ENCODE results near the gene MAZ. TPM values are rescaled to one million over a fixed set of nuclear protein-coding genes. Genes with fewer than 3 reads are reported as not detected.
"Not testable (repeated sequence)": the region's sequence is repeated elsewhere in the genome, so short reads cannot be mapped to it uniquely, and the experiment has no call there.

The MAZ gene
- total and polyA plus RNA-seq, 2 donors (not counting 3 experiments of a cell fraction or from before 2014, with no cell fraction given), result 165 to 311 TPM

GRCh38 chr16:29831490-29831889 lies 25.2 kb downstream of the MAZ start:
- H3K27ac ChIP-seq (ENCODE audit: insufficient read depth, low read depth, low read length), result no peak overlapping the region
- no peaks in the 10 kb centered on the region for H4K20me1 ChIP-seq (replicated peaks; ENCODE audit: control insufficient read depth, extremely low read depth, insufficient read depth, low read length)
- no peak overlapping the region for H3K4me2 ChIP-seq (ENCODE audit: insufficient read depth, low read length)
- DNase-seq (ENCODE audit: low read depth, low spot score), result no peak
- H3K9me3 ChIP-seq (replicated peaks; ENCODE audit: control insufficient read depth, insufficient read depth, low read length), result no peaks in the 10 kb centered on the region
- peaks cover 0 to 14% of the 10 kb centered on the region in 2 experiments for H3K36me3 ChIP-seq (ENCODE audit: control insufficient read depth in 2 of 2, extremely low read depth in 1 of 2, insufficient read depth in 2 of 2, low read length in 2 of 2)
- H3K27me3 ChIP-seq (ENCODE audit: control insufficient read depth in 2 of 2, insufficient read depth in 2 of 2, low read length in 2 of 2), result no peaks in the 10 kb centered on the region
- no peaks in the 10 kb centered on the region for H3K9me1 ChIP-seq (replicated peaks; ENCODE audit: control insufficient read depth, extremely low read depth, insufficient read depth, low read length)
- no peak overlapping the region for H2AFZ ChIP-seq (ENCODE audit: low read depth, low read length)
- H3K79me2 ChIP-seq (ENCODE audit: control insufficient read depth, insufficient read depth, low read length), result peaks cover 2% of the 10 kb centered on the region
- ChIA-PET CTCF (no interaction called here), POLR2A (no interaction called here)
- no peak overlapping the region for H3K4me3 ChIP-seq (replicated peaks in 1 of 3; ENCODE audit: insufficient read depth in 1 of 3, low read depth in 1 of 3, low read length in 3 of 3)
- TF ChIP-seq POLR2A (IDR thresholded peaks at IDR 0.05; ENCODE audit: low read depth, low read length) (no peak), JUN (IDR thresholded peaks at IDR 0.05; ENCODE audit: borderline replicate concordance, insufficient read depth, insufficient read length, low read depth) (no peak), MYC (IDR thresholded peaks at IDR 0.05; ENCODE audit: low read depth, low read length) (no peak), POLR2AphosphoS5 (IDR thresholded peaks at IDR 0.05; ENCODE audit: insufficient read depth, low read depth, low read length) (no peak), MAX (IDR thresholded peaks at IDR 0.05; ENCODE audit: insufficient read depth, insufficient read length) (no peak), EZH2 (IDR thresholded peaks at IDR 0.05; ENCODE audit: borderline replicate concordance, low read depth, low read length, severe bottlenecking) (no peak), GATA2 (IDR thresholded peaks at IDR 0.05; ENCODE audit: insufficient read depth, insufficient read length, low read depth, low read length) (no peak), CTCF (IDR thresholded peaks at IDR 0.05; ENCODE audit: extremely low read depth in 1 of 2, insufficient read depth in 1 of 2, low read depth in 1 of 2, low read length in 2 of 2) (no peak), FOS (IDR thresholded peaks at IDR 0.05; ENCODE audit: borderline replicate concordance, insufficient read depth, low read length) (no peak)
- no peaks in the 10 kb centered on the region for H3K4me1 ChIP-seq (ENCODE audit: control insufficient read depth, extremely low read depth, insufficient read depth, low read length)
- dilution Hi-C loops (cut with MboI; ENCODE audit: extremely low pct_ligation_motif_present, low sequenced_read_pairs), result no loop called here
- FAIRE-seq, result no peak
- no TSS peak for BruUV-seq (replicated peaks)
- intact Hi-C loops (cut with micrococcal nuclease), result no loop called here
- no peak overlapping the region for H3K9ac ChIP-seq (replicated peaks; ENCODE audit: extremely low read depth, insufficient read depth, low read length)

GRCh38 chr16:29833219-29833618 lies 26.9 kb downstream of the MAZ start:
- H3K4me2 ChIP-seq (ENCODE audit: insufficient read depth, low read length); H3K79me2 ChIP-seq (ENCODE audit: control insufficient read depth, insufficient read depth, low read length); H3K27me3 ChIP-seq (ENCODE audit: control insufficient read depth in 2 of 2, insufficient read depth in 2 of 2, low read length in 2 of 2); H3K9me1 ChIP-seq (replicated peaks; ENCODE audit: control insufficient read depth, extremely low read depth, insufficient read depth, low read length); intact Hi-C loops (cut with micrococcal nuclease); DNase-seq (ENCODE audit: low read depth, low spot score); H3K4me3 ChIP-seq (replicated peaks in 1 of 3; ENCODE audit: insufficient read depth in 1 of 3, low read depth in 1 of 3, low read length in 3 of 3); H4K20me1 ChIP-seq (replicated peaks; ENCODE audit: control insufficient read depth, extremely low read depth, insufficient read depth, low read length); POLR2A ChIA-PET; dilution Hi-C loops (cut with MboI; ENCODE audit: extremely low pct_ligation_motif_present, low sequenced_read_pairs); H2AFZ ChIP-seq (ENCODE audit: low read depth, low read length); H3K27ac ChIP-seq (ENCODE audit: insufficient read depth, low read depth, low read length); H3K9me3 ChIP-seq (replicated peaks; ENCODE audit: control insufficient read depth, insufficient read depth, low read length); H3K4me1 ChIP-seq (ENCODE audit: control insufficient read depth, extremely low read depth, insufficient read depth, low read length); FAIRE-seq; BruUV-seq (replicated peaks); H3K9ac ChIP-seq (replicated peaks; ENCODE audit: extremely low read depth, insufficient read depth, low read length): not testable (repeated sequence)
- peaks cover 0 to 22% of the 10 kb centered on the region in 2 experiments for H3K36me3 ChIP-seq (ENCODE audit: control insufficient read depth in 2 of 2, extremely low read depth in 1 of 2, insufficient read depth in 2 of 2, low read length in 2 of 2)
- CTCF ChIA-PET, result interaction anchor here (0.9 to 1.7 kb wide), 3 partner anchors 15 to 161 kb away, joined by 4 to 11 read pairs (median 6); no protein-coding TSS in a partner anchor

Measured in endothelial cell of umbilical vein (primary cell).